Measurements from ENCODE around the gene SEZ6.

Gene SEZ6

DNA sequence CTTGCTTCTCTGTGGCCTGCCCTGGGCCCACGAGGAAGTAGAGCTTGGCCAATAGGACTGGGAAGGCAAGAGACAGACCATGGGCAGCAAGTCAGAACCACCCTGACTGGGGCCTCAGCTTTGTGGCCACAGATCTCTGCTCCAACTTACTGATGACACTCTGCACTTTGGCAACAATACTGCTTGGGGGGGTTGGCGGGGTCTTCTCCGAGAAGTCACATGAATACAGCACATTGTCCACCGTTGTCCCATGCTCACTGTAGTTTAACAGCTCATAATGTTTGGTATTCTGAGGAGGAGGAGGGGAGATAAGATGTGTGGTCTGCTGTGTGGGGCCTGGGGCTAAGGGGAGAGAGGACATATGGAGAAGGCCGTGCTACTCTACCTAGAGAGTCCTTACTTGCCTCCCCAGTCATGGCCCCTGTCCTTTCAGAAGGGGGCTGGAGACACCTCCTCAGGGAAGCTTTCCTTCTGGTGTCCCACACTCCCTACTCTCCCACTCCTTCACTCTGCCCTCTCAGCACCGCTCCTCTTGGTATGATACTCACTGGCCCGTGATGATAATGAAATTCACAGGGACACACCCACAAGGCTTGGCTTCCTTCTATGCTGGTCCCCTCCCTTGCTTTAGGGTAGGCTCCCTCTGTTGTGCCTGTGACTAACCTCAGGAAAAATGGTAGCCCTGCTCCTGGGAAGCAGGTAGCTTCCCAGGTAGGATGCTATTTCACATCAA lies 99.0 kb downstream of the SEZ6 start:
- no peak for DNase-seq (ENCODE audit: low read depth, low spot score)

DNA sequence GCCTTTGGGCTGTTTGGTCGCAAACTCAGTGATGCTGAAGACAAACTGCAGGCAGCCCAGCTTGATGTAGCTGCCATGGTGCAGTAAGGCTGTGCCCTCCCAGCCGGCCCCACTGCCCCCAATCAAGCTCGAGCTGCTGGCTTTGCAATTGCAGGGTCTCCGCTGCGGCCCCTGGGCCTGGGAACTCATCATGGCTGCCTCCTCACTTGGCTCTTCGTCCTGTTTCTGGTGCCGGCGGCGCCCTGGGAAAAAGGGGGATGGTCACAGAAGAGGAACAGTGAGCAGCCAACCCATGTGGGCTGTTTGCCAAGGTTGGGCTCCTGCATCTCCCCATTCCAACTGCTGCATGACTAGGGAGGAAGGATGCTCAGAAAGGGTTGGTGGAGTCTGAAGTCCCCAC lies 99.6 kb downstream of the SEZ6 start:
- DNase-seq (ENCODE audit: low read depth, low spot score), result no peak

All from brain pericyte (primary cell).